GM12891 (cell line): ENCODE data around the gene EPB41L4A.

ENCODE experiments used
- PAX5 ChIP-seq: IDR thresholded peaks from 2 replicates; pipeline ENCODE4 v1.6.1; 2011; ENCODE audit warnings: low read length, moderate library complexity, mild to moderate bottlenecking; ENCODE audit not compliant: insufficient read depth, severe bottlenecking
- POLR2A ChIP-seq: IDR thresholded peaks from 2 replicates; pipeline ENCODE4 v1.6.1; 2011; ENCODE audit warnings: low read depth, low read length, control low read depth
- POLR2AphosphoS5 ChIP-seq: IDR thresholded peaks from 2 replicates; pipeline ENCODE4 v1.6.1; 2011; ENCODE audit warnings: low read depth, low read length, control low read depth
- TAF1 ChIP-seq: IDR thresholded peaks from 2 replicates; pipeline ENCODE4 v1.6.1; 2011; ENCODE audit warnings: low read depth, low read length, control low read depth

DNA sequence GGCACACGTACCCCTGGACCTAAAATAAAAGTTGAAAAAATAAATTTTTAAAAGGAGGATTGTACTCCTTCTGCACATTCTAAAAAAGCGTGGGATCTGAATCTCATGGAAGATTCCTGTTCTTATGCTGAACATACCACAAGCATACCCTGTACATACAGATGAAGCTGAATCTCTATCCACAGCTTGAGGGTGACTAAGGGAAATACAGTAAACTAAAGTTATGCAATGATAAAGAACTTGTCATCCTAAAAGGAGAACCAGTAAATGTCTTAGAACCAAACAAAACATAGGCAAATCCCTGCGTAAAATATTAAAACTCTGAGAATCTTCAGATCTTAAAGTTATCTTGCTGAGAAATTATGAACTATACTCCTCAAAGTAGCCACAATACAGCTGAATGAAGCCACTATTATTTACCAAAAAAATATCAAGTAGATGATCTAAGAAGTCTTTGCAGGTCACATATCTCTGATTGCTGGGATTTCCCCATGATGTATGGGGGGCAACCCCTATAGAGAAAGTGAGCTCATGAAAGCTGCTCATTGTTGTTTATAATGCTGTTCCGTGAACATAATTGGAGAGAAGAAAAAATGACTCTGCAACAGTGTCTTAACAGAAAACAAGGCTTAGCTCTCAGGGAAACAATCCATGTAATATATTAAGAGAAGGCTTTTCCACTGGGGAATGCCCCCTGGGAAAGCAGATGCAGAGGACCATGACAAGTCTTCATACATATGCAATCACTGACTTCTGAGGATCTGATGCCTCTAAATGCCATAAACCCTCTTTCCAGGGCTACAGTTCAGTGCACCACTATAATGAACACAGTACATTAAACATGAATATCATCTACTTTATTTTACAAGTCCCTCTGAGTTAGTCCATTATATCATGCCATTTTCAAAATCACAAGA, 210.1 kb downstream of the EPB41L4A start:
- TF ChIP-seq PAX5 = no peak
- no peak for TF ChIP-seq POLR2AphosphoS5
- no peak for TF ChIP-seq POLR2A
- TF ChIP-seq TAF1 = no peak
